ENCODE results near the gene CDHR2.
"Not testable (repeated sequence)": the region's sequence is repeated elsewhere in the genome, so short reads cannot be mapped to it uniquely, and the experiment has no call there.

CDHR2 gene

GRCh38 chr5:176599749-176600430 is 50.7 kb downstream of the CDHR2 start:
- DNase-seq: not testable (repeated sequence)

GRCh38 chr5:176601901-176602482 is 52.9 kb downstream of the CDHR2 start:
- no peak for DNase-seq

- DNase-seq: no peak
These were observed 53.9 kb downstream of the CDHR2 start for GRCh38 chr5:176603091-176603490.

GRCh38 chr5:176606032-176606431 is 56.9 kb downstream of the CDHR2 start:
- no peak for DNase-seq

GRCh38 chr5:176606875-176607274 is 57.7 kb downstream of the CDHR2 start:
- DNase-seq: no peak

- no peak for DNase-seq
These were observed 59.1 kb downstream of the CDHR2 start for GRCh38 chr5:176608142-176608705.

- peak; percentile 5 for DNase-seq
These were observed 60.0 kb downstream of the CDHR2 start for GRCh38 chr5:176608937-176609723.

- DNase-seq: peak; percentile 44
These were observed 60.7 kb downstream of the CDHR2 start, which contains the start of gene GPRIN1 for GRCh38 chr5:176609724-176610434. TSS of gene GPRIN1 (minus strand) at chr5:176610156. CDS start at chr5:176599834, 10,322 bp downstream.

- DNase-seq: no peak
These were observed 61.3 kb downstream of the CDHR2 start for GRCh38 chr5:176610435-176610773.

- DNase-seq: no peak
These were observed 62.3 kb downstream of the CDHR2 start for GRCh38 chr5:176611435-176611834.

- DNase-seq: no peak
These were observed 62.9 kb downstream of the CDHR2 start for GRCh38 chr5:176612008-176612407.

GRCh38 chr5:176612855-176613254 is 63.7 kb downstream of the CDHR2 start:
- no peak for DNase-seq

- no peak for DNase-seq
These were observed 65.8 kb downstream of the CDHR2 start for GRCh38 chr5:176614805-176615478.

- no peak for DNase-seq
These were observed 67.4 kb downstream of the CDHR2 start for GRCh38 chr5:176616511-176616910.

GRCh38 chr5:176618783-176619182 is 69.6 kb downstream of the CDHR2 start:
- DNase-seq: no peak

- DNase-seq: no peak
These were observed 70.0 kb downstream of the CDHR2 start for GRCh38 chr5:176619203-176619568.

- no peak for DNase-seq
These were observed 70.6 kb downstream of the CDHR2 start for GRCh38 chr5:176619569-176620332.

- no peak for DNase-seq
These were observed 71.3 kb downstream of the CDHR2 start for GRCh38 chr5:176620333-176620981.

- DNase-seq: no peak
These were observed 72.5 kb downstream of the CDHR2 start for GRCh38 chr5:176621661-176622079.

GRCh38 chr5:176624142-176624541 is 75.0 kb downstream of the CDHR2 start:
- no peak for DNase-seq

- no peak for DNase-seq
These were observed 75.8 kb downstream of the CDHR2 start for GRCh38 chr5:176624938-176625337.
